LNCaP clone FGC (cell line): ENCODE results near the gene LRRC18.

Source experiments
- DNase-seq: peaks from one replicate; pipeline ENCODE4 v3.0.0-alpha.2; 2011; ENCODE audit warnings: low read depth
- H3K4me3 ChIP-seq: 2 replicates; pipeline ENCODE4 v1.5.1; 2011; ENCODE audit warnings: mild to moderate bottlenecking, low read depth, low read length, control low read depth
- CTCF ChIP-seq: IDR thresholded peaks from 2 replicates; pipeline ENCODE4 v1.5.1; 2012; ENCODE audit warnings: mild to moderate bottlenecking; ENCODE audit not compliant: control insufficient read depth, insufficient read depth; ENCODE audit errors: extremely low read depth

The LRRC18 gene

DNA sequence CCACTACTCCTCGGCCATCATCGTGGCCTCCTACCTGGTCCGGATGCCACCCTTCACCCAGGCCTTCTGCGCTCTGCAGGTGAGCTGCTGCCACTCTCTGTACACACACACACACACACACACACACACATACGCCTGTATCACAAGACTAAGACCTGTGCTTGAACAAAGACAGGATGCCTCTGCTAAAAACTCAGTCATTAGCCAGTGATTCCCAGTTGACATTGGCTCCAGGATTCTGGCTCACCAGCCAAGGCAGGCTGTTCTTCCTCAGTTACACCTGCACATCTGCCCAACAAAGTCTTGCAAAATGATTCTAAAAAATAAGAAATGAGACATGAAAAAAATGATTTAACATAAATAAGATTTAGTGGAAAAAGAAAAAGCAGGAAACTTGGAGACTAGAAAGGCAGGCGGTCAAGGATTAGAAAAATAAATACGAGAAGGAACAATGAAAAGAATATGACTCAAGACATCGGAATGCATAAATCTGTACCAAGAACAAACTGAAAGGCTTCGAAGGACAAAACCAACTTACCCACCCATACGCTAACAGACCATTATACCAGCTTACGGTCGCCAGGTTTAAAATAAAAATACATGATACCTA, 7.4 kb upstream of the LRRC18 start:
- DNase-seq: no peak
- no peak for TF ChIP-seq CTCF
- no peak overlapping the region for H3K4me3 ChIP-seq

DNA sequence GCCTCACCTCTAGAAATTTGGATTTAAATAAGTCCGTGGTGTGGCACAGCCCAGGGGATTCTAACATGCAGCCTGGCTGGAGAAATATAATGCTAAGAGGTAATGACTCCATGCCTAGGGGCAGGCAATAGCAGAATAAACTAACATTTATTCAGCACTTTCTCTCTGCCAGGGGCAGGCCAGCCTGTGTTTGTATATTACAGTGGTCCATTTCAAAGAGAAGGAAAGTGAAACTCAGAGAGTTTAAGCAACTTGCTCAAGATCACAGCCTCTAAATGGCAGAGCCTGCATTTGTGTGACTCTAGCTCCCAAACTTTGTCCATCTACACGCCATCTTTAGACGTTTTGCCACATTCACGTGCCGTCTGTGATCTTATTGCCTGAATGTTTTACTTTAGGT, 6.7 kb upstream of the LRRC18 start:
- no peak for DNase-seq

DNA sequence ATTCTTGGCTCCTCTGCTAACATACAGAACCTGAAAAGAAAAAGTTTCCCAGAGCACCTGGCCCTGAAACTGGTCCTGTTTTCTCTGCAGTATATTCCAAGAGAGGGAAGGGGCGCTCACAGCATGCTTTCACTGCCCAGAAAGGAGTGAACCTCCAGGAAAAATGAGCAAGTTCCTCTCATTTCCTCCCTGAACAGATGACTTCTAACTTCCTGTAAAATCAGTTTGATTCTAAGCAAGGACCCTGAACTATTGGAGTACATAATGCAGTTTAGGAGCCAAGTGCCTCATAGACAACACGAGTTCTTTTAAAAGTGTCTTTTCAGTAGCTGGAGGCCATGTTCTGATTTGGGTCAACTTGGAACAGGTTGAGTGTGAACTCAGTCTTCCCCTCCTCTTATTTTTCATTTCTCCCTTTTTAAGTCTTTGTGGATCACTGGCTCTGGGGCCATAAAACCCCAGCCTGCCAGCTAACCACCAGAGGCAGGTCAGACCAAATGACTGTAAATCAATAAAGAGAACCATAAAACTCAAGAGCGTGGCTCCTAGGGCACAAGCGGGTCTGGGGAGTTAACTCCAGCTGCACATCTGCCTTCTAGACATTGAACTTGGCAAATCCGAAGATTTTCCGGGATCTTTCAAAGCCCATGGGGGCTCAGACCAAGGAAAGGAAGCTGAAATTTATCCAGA, 5.9 kb upstream of the LRRC18 start:
- no peak for TF ChIP-seq CTCF
- DNase-seq: no peak
- no peak overlapping the region for H3K4me3 ChIP-seq

More for the DNA sequence above, 6.7 kb upstream of the LRRC18 start:
- TF ChIP-seq CTCF: no peak
- no peak overlapping the region for H3K4me3 ChIP-seq

DNA sequence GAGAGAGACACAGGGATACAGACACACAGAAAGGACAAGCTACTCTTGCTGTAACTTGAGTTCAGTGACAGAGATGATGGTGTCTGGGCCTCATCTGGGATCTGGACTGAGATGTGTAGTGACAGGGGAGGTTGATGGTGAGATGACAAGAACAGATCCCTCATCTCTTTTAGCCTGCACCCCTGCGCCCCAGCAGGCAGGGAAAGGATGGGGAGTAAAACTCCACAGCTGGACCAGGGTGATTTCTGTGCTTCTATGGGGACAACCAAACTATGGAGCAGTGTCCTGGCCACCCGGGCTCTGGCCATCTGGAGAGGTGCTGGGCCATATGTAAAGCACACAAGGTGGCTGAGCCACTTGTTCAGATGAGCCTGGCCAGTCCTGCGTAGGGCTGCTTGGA, 4.5 kb upstream of the LRRC18 start:
- TF ChIP-seq CTCF: no peak
- no peak for DNase-seq
- no peak overlapping the region for H3K4me3 ChIP-seq

DNA sequence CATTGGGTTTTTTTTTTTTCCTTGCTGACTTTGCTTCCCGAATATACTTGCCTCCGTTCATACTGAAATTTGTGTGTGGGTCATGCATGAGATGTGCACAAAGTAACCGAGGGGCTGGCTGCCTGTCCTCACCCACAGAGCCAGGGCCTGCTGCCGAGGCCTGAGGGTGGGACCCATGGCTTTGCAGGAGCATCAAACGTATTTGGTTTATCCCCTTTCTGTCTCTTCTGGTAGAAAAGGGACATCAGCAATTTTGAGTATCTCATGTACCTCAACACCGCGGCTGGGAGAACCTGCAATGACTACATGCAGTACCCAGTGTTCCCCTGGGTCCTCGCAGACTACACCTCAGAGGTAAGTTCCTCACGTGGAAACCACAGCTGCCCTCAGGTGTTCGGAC, 3.5 kb upstream of the LRRC18 start:
- TF ChIP-seq CTCF: no peak
- H3K4me3 ChIP-seq: no peak overlapping the region
- no peak for DNase-seq

DNA sequence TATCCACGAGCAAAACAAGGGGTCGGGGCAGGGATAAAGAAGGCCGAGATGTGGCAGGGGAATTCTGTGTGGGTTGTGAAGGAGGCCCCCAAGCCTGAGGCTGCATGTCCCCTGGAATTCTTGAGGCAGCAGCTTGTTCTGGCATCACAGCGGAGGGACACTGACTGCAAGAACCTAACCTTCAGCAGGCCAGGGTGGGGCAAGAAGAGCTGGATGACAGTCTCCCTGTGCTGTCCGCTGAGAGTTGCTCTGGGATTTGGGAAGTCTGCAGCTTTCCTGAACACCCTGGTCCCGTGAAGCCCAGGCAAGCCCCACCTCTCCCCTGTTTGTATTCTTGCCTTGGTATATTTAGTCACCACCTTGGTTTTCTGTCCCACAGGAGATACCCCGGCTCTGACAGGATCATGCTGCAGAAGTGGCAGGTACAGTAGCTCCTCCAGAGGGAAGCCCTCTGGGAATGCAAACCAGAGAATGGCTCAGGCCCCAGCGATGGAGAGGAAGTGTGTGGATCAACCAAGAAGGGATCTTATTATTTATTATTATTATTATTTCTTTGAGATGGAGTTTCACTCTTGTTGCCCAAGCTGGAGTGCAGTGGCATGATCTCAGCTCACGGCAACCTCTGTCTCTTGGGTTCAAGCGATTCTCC, 1.9 kb upstream of the LRRC18 start:
- no peak overlapping the region for H3K4me3 ChIP-seq
- TF ChIP-seq CTCF: no peak
- DNase-seq: no peak
